NCI-H345 treated with DMSO at 0.1 percent for 48 hours (cell line): ENCODE measurements around the gene GIMAP7.

ENCODE experiments used
- DNase-seq: peaks from one replicate; lab custom pipeline; 2025; ENCODE audit not compliant: unreplicated experiment; lab: John Stamatoyannopoulos, UW

GIMAP7 gene

DNA sequence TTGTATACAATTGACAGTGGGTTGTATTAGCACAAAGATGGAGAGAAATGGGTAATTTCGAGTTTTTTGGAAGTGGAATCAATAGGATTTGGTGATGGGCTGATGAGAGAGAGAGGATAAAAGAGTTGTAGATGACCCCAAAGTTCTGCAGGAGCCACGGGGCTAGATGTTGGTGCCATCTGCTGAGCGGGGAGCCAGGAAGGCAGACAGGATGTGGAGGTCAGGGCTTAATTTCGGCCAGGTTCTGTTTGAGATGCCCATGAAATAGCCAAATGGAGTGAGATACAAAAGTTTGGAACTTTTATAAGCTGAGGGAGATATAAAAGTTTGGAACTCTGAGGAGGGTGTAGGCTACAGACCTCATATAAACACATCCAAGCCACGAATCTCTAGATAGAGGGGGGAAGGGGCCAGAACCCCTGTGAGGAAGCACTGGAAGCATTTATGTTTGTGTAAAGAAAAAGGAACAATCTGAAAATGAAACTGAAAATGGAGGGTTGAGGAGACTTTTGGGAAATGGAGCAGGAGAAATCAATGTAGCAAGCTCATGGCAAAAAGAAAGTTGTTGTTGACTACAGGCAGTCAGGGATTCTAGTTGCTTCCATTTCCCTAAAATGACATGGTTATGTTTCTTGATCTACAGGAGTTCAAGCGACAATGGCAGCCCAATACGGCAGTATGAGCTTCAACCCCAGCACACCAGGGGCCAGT, 54.7 kb downstream of the GIMAP7 start:
- DNase-seq = no peak
